ENCODE results near the gene ZNF146.

- TF ChIP-seq, protein P1, sequence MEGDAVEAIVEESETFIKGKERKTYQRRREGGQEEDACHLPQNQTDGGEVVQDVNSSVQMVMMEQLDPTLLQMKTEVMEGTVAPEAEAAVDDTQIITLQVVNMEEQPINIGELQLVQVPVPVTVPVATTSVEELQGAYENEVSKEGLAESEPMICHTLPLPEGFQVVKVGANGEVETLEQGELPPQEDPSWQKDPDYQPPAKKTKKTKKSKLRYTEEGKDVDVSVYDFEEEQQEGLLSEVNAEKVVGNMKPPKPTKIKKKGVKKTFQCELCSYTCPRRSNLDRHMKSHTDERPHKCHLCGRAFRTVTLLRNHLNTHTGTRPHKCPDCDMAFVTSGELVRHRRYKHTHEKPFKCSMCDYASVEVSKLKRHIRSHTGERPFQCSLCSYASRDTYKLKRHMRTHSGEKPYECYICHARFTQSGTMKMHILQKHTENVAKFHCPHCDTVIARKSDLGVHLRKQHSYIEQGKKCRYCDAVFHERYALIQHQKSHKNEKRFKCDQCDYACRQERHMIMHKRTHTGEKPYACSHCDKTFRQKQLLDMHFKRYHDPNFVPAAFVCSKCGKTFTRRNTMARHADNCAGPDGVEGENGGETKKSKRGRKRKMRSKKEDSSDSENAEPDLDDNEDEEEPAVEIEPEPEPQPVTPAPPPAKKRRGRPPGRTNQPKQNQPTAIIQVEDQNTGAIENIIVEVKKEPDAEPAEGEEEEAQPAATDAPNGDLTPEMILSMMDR (IDR thresholded peaks at IDR 0.05; ENCODE audit: low read depth, low read length): no peak
- no peak for TF ChIP-seq EZH2phosphoT487 (IDR thresholded peaks at IDR 0.05; ENCODE audit: low read depth)
Measured at GRCh38 chr19:36221474-36221873, 6.6 kb downstream of the ZNF146 start.

All from OCI-LY3 (cell line).